Karpas-422 (cell line): ENCODE data around the gene DUSP21. TPM values are rescaled to one million over a fixed set of nuclear protein-coding genes. Genes with fewer than 3 reads are reported as not detected.

Experiments used
- total RNA-seq: library from RNA; depleted of rRNA; stranded (reverse); fragments of >200 nt; shearing (Covaris generic); gene quantifications from 2 replicates; pipeline ENCODE4 v1.2.3, GENCODE V29; 2014; ENCODE audit warnings: low replicate concordance; rRNA removed

DUSP21 gene
- total RNA-seq, 1 experiment from 2014 or later: not detected

Other genes with a start within 250 kb of the DUSP21 start
- gene KDM6A, start 29.2 kb downstream of the DUSP21 start, total RNA-seq: 28.3 and 48.2 TPM in 2 replicates